Hepatocyte (in vitro differentiated cells): ENCODE data around the gene PGAP3. TPM values are rescaled to one million over a fixed set of nuclear protein-coding genes. Genes with fewer than 3 reads are reported as not detected.

Experiments
- DNase-seq: peaks from one replicate; pipeline ENCODE4 v3.0.0-alpha.2; 2016; ENCODE audit warnings: low spot score
- H2AFZ ChIP-seq: fragments of 200-600 bp; sonication (generic); 2 replicates; pipeline ENCODE4 v1.6.0; 2016; ENCODE audit warnings: antibody characterized with exemption, mild to moderate bottlenecking
- H3K27ac ChIP-seq: fragments of 200-600 bp; sonication (generic); 2 replicates; pipeline ENCODE4 v1.5.1; 2016; ENCODE audit warnings: mild to moderate bottlenecking
- H3K27me3 ChIP-seq: fragments of 200-600 bp; sonication (generic); 2 replicates; pipeline ENCODE4 v1.6.1; 2016
- H3K36me3 ChIP-seq: fragments of 200-600 bp; sonication (generic); replicated peaks from 2 replicates; pipeline ENCODE4 v1.5.1; 2016; ENCODE audit warnings: low read depth; ENCODE audit not compliant: insufficient read depth
- H3K4me1 ChIP-seq: fragments of 200-600 bp; sonication (generic); 2 replicates; pipeline ENCODE4 v1.5.1; 2016; ENCODE audit warnings: mild to moderate bottlenecking, moderate library complexity; ENCODE audit not compliant: insufficient read depth
- H3K4me2 ChIP-seq: fragments of 200-600 bp; sonication (generic); 2 replicates; pipeline ENCODE4 v1.6.0; 2016
- H3K4me3 ChIP-seq: fragments of 200-600 bp; sonication (generic); 2 replicates; pipeline ENCODE4 v1.5.1; 2016; ENCODE audit warnings: mild to moderate bottlenecking
- H3K79me2 ChIP-seq: fragments of 200-600 bp; sonication (generic); 2 replicates; pipeline ENCODE4 v1.6.0; 2017; ENCODE audit warnings: mild to moderate bottlenecking
- H3K9me2 ChIP-seq: fragments of 200-600 bp; sonication (generic); replicated peaks from 2 replicates; pipeline ENCODE4 v1.6.0; 2017; ENCODE audit warnings: mild to moderate bottlenecking; ENCODE audit not compliant: insufficient read depth
- H3K9me3 ChIP-seq: fragments of 200-600 bp; sonication (generic); 2 replicates; pipeline ENCODE4 v1.5.1; 2016; ENCODE audit warnings: low read depth, mild to moderate bottlenecking
- H4K20me1 ChIP-seq: fragments of 200-600 bp; sonication (generic); 2 replicates; pipeline ENCODE4 v1.6.0; 2016; ENCODE audit warnings: mild to moderate bottlenecking; ENCODE audit not compliant: insufficient read depth, poor library complexity, severe bottlenecking
- CTCF ChIP-seq: fragments of 200-600 bp; sonication (generic); IDR thresholded peaks from 2 replicates; pipeline ENCODE4 v1.5.1; 2016; ENCODE audit warnings: antibody characterized with exemption, mild to moderate bottlenecking; ENCODE audit not compliant: poor library complexity
- EZH2 ChIP-seq: fragments of 200-600 bp; sonication (generic); IDR thresholded peaks from 2 replicates; pipeline ENCODE4 v1.6.1; 2016; ENCODE audit warnings: antibody characterized with exemption, mild to moderate bottlenecking, borderline replicate concordance
- EZH2phosphoT487 ChIP-seq: fragments of 200-600 bp; sonication (generic); IDR thresholded peaks from one replicate; pipeline ENCODE4 v1.6.1; 2018; ENCODE audit warnings: antibody characterized with exemption, mild to moderate bottlenecking, low read depth, moderate library complexity; ENCODE audit not compliant: unreplicated experiment, severe bottlenecking
- WGBS: methylation state at CpG from one replicate; pipeline ENCODE4 v1.1.6; 2016; ENCODE audit warnings: low lambda C conversion rate; ENCODE audit errors: missing lambda C conversion rate; 5-methylcytosine and 5-hydroxymethylcytosine counted together
- polyA plus RNA-seq: library from polyadenylated mRNA; unstranded; fragments of >200 nt; fragmentation: Nextera tagmentation; extraction: Ambion mirVana; gene quantifications from 2 replicates; pipeline ENCODE4 v1.2.1, GENCODE V29; 2016
- total RNA-seq: library from RNA; depleted of rRNA; stranded (reverse); fragments of >200 nt; gene quantifications from 2 replicates; pipeline ENCODE4 v1.2.3, GENCODE V29; 2014

The PGAP3 gene
- total and polyA plus RNA-seq, 2 experiments from 2014 or later: 33.0 to 35.4 TPM

GRCh38 chr17:39716073-39716818 lies 28.4 kb upstream of the PGAP3 start:
- 96% methylated on average over 15 of the region's 15 CpGs for WGBS
- no peaks in the 10 kb centered on the region for H3K9me2 ChIP-seq
- H3K4me1 ChIP-seq: no peaks in the 10 kb centered on the region
- no peak for TF ChIP-seq CTCF
- DNase-seq: no peak
- H3K27ac ChIP-seq: no peak overlapping the region
- no peaks in the 10 kb centered on the region for H3K36me3 ChIP-seq
- no peak overlapping the region for H3K4me2 ChIP-seq
- H4K20me1 ChIP-seq: no peaks in the 10 kb centered on the region
- no peaks in the 10 kb centered on the region for H3K9me3 ChIP-seq
- H3K4me3 ChIP-seq: no peak overlapping the region
- H3K27me3 ChIP-seq: no peaks in the 10 kb centered on the region
- no peak overlapping the region for H2AFZ ChIP-seq
- H3K79me2 ChIP-seq: no peaks in the 10 kb centered on the region

- no peak for DNase-seq
- Histone ChIP-seq H3K9me3 (no peaks in the 10 kb centered on the region), H3K27ac (no peak overlapping the region), H3K79me2 (no peaks in the 10 kb centered on the region), H3K4me2 (no peak overlapping the region), H3K4me1 (no peaks in the 10 kb centered on the region), H4K20me1 (no peaks in the 10 kb centered on the region), H3K36me3 (no peaks in the 10 kb centered on the region), H3K4me3 (no peak overlapping the region), H3K9me2 (no peaks in the 10 kb centered on the region), H3K27me3 (no peaks in the 10 kb centered on the region), H2AFZ (no peak overlapping the region)
- TF ChIP-seq CTCF (no peak), EZH2 (no peak), EZH2phosphoT487 (no peak)
- WGBS: 98% methylated on average over 18 of the region's 18 CpGs
These were observed 27.7 kb upstream of the PGAP3 start for GRCh38 chr17:39715375-39716072.

GRCh38 chr17:39714234-39714633 lies 26.4 kb upstream of the PGAP3 start:
- Histone ChIP-seq H3K79me2 (no peaks in the 10 kb centered on the region), H3K9me2 (no peaks in the 10 kb centered on the region), H3K27ac (no peak overlapping the region), H3K27me3 (no peaks in the 10 kb centered on the region), H3K4me2 (no peak overlapping the region), H3K9me3 (no peaks in the 10 kb centered on the region), H3K4me3 (no peak overlapping the region), H4K20me1 (no peaks in the 10 kb centered on the region), H3K36me3 (no peaks in the 10 kb centered on the region), H3K4me1 (no peaks in the 10 kb centered on the region), H2AFZ (no peak overlapping the region)
- no peak for TF ChIP-seq EZH2phosphoT487
- no peak for TF ChIP-seq CTCF
- no peak for TF ChIP-seq EZH2
- DNase-seq: no peak
- 97% methylated on average over 4 of the region's 4 CpGs for WGBS
